ENCODE measurements around the gene LDHAL6A.

Gene LDHAL6A

GRCh38 chr11:18491924-18492323, 36.3 kb downstream of the LDHAL6A start:
- DNase-seq, result no peak

GRCh38 chr11:18492888-18493287, 37.2 kb downstream of the LDHAL6A start:
- DNase-seq, result no peak

GRCh38 chr11:18493310-18493709, 37.7 kb downstream of the LDHAL6A start:
- no peak for DNase-seq

- no peak for DNase-seq
These were observed 39.6 kb downstream of the LDHAL6A start for GRCh38 chr11:18495271-18495670.

DNA sequence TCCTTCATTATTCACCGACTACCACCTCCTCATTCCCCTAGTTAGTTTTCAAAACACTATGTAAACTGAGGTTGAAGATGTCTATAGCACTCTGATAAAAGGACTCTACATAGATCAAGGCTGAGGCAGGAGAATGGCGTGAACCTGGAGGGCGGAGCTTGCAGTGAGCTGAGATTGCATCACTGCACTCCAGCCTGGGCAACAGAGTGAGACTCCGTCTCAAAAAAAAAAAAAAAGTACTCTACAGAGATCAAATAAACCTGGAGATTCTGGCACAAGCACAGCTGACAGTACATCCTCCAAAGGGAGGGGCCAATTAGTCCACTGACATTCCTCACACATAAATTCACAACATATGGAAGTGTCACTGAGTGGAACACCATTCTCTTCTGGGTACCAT, 40.0 kb downstream of the LDHAL6A start:
- peak; percentile 3 for DNase-seq

GRCh38 chr11:18498039-18498438, 42.4 kb downstream of the LDHAL6A start:
- no peak for DNase-seq

GRCh38 chr11:18501629-18502028, 46.0 kb downstream of the LDHAL6A start:
- no peak for DNase-seq

DNA sequence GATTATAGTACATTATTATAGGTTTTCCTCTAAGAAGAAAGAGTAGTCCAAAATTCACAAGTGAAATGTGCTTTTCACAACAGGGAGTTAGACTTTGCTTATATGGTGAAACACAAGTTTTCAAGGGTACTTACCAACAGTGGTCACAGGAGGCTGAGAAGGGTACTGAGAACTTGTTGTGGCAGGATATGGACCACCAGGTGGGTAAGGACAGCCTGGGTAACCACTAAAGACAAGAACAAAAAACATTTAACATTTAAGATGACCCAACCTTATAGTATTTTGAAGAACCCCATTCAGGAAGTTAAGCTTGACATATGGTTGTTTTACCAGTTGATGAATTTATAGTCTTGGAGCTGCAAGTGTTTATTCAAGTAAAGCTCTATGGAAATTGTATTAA, 46.7 kb downstream of the LDHAL6A start:
- DNase-seq, result no peak

DNA sequence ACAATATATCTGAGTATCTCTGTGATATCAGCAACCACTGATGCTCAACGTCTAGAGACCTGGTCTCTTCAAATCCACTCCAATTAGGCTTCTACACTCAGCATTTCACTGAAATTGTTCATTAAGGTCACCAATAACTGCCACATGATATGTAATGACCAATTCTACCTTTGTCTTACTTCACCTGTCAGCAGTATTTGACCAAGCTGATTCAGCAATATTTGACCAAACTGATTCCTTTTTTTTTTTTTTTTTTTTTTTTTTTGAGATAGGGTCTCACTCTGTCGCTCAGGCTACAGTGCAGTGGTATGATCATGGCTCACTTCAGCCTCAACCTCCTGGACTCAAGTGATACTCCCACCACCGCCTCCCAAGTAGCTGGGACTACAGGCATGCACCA, 65.5 kb downstream of the LDHAL6A start:
- no peak for DNase-seq

DNA sequence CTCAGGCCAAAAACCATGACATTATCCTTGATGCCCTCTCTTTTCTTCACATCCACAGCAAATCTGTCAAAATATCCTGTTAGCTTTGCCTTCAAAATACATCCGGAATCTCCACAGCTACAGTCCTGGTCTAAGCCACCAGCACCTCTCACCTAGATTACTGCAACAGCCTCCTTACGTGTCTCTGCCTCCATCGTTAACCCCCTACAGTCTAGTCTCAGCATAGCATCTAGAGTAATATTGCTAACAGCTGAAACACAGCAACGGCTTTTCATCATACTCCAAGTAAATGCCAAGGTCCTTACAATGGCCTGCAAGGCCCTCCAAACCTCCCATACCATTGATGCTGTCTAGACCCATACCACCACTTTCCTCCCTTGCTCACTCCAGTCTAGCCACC, 66.7 kb downstream of the LDHAL6A start:
- DNase-seq, result no peak

DNA sequence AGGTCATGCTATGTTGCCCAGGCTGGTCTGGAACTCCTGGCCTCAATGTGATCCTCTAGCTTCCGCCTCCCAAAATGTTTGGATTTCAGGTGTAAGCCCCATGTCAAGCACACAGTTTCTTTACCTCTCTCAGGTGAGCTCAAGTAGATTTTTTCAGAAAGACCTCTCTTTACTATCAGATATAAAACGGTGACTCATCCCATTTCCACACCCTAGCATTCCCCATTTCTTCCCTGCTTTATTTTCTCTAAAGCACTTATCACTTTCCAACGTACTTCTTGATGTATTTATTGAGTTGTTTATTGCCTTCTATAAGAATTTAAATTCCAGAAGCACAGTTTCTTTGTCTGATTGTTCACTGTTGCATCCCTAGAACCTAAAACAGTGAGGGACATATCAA, 67.4 kb downstream of the LDHAL6A start:
- no peak for DNase-seq

- no peak for DNase-seq
These were observed 68.6 kb downstream of the LDHAL6A start for GRCh38 chr11:18524248-18524647.

DNA sequence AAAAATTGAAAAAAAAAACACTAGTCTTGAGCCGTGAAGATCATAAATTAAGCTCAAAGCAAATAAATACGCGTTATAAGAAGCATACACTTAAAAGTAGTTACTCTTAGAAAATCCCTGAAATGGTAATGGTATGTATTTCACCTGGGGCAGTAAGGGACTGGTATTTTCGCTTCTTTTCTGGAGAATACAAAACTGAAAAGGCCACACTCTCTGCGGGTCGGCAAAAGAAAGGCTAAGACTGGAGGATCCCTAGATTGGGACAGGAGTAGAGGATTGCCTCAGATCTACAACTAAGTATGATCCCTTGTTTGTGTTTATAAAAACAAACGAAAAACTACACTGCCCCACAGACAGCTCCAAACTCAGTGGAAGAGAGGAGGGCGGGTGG, 70.5 kb downstream of the LDHAL6A start:
- no peak for DNase-seq

- DNase-seq, result peak; percentile 93
These were observed 71.1 kb downstream of the LDHAL6A start, which contains the start of gene TSG101 for GRCh38 chr11:18526521-18527296. TSG101 (minus strand) TSS chr11:18526942; CDS start chr11:18526816, 126 bp downstream.

GRCh38 chr11:18527512-18527911, 71.9 kb downstream of the LDHAL6A start:
- peak; percentile 21 for DNase-seq
